Body of pancreas (tissue), 4 donors: ENCODE data around the gene CDC42BPA. TPM values are rescaled to one million over a fixed set of nuclear protein-coding genes. Genes with fewer than 3 reads are reported as not detected.

Experiments
- ATAC-seq: fragments of 150-250 bp; one replicate; pipeline ENCODE4 v1.9.1; 2016
- DNase-seq, 4 donors: peaks; one replicate each; pipeline ENCODE4 v3.0.0-alpha.2; 2019
- H3K27ac ChIP-seq, 4 donors: fragments of 200-600 bp; sonication (generic); 1 replicate in 3 of 4; 2 replicates in 1 of 4; pipeline versions ENCODE4 v1.5.1 to v1.6.1; 2016 to 2019; ENCODE audit warnings: mild to moderate bottlenecking in 1 of 4, mixed read lengths in 1 of 4, moderate library complexity in 1 of 4
- H3K27me3 ChIP-seq, 2 donors: fragments of 200-600 bp; sonication (generic); one replicate each; pipeline ENCODE4 v1.6.0; 2016; ENCODE audit warnings: mild to moderate bottlenecking in 1 of 2
- H3K36me3 ChIP-seq, 2 donors: fragments of 200-600 bp; sonication (generic); replicated peaks in 1 of 2; 2 replicates each; pipeline ENCODE4 v1.5.1; 2016; ENCODE audit warnings: low read depth in 2 of 2; ENCODE audit not compliant: insufficient read depth in 1 of 2
- H3K4me1 ChIP-seq: fragments of 200-600 bp; sonication (generic); one replicate; pipeline ENCODE4 v1.6.0; 2016
- H3K4me3 ChIP-seq, 2 donors: fragments of 200-600 bp; sonication (generic); 1 replicate in 1 of 2; 2 replicates in 1 of 2; pipeline ENCODE4 v1.5.1; 2016 to 2019
- H3K9me3 ChIP-seq, 3 donors: fragments of 200-600 bp; sonication (generic); 1 replicate in 2 of 3; 2 replicates in 1 of 3; pipeline ENCODE4 v1.5.1; 2016
- POLR2A ChIP-seq, 3 donors: fragments of 450-650 bp; IDR thresholded peaks; one replicate each; pipeline ENCODE4 v1.6.1; 2016; ENCODE audit warnings: antibody characterized with exemption in 3 of 3, mild to moderate bottlenecking in 2 of 3
- WGBS, 2 donors: methylation state at CpG; one replicate each; pipeline ENCODE4 v1.1.5; 2017; 5-methylcytosine and 5-hydroxymethylcytosine counted together
- intact Hi-C: fragments of 100-400 bp; cut with DNase I; formaldehyde crosslinking; loops from one replicate; pipeline ENCODE4 v1.15.1; 2023
- total RNA-seq, 2 donors: library from RNA; depleted of rRNA; stranded (reverse); fragments of >200 nt; gene quantifications; one replicate each; pipeline ENCODE4 v1.1.0, GENCODE V29; 2016
- TF ChIP-seq, protein P1 (sequence below), 7 experiments: fragments of 450-650 bp in 4 of 7; fragments of 200-600 bp in 3 of 7; sonication (generic) in 3 of 7; IDR thresholded peaks; one replicate each; pipeline ENCODE4 v1.5.1; 2016 to 2019; ENCODE audit warnings: antibody characterized with exemption in 7 of 7

Gene CDC42BPA
- total RNA-seq, 2 donors from 2014 or later = 35.9 to 37.6 TPM

DNA sequence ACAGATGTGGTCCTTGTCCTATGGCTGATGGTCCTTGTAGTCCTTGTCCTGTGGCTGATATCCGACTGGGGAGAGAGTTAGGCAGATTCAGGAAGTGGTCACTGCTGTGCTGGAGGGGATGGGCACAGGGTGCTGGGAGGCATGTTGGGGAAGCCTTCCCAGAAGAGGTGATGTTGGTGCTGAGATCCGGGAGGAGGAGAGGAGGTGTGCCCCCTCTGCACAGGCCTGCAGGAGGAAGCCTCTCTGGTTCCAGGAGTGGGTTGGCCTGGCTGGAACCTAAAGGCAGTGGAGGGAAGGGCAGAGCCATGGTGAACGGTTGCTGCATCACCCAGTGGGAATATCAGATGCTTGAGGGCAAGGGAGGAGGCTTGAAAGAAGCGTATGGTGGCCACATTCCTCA lies 363.5 kb downstream of the CDC42BPA start:
- intact Hi-C loops = no loop called here
- H3K4me3 ChIP-seq = no peak overlapping the region
- H3K36me3 ChIP-seq = no peaks in the 10 kb centered on the region
- TF ChIP-seq, protein P1, sequence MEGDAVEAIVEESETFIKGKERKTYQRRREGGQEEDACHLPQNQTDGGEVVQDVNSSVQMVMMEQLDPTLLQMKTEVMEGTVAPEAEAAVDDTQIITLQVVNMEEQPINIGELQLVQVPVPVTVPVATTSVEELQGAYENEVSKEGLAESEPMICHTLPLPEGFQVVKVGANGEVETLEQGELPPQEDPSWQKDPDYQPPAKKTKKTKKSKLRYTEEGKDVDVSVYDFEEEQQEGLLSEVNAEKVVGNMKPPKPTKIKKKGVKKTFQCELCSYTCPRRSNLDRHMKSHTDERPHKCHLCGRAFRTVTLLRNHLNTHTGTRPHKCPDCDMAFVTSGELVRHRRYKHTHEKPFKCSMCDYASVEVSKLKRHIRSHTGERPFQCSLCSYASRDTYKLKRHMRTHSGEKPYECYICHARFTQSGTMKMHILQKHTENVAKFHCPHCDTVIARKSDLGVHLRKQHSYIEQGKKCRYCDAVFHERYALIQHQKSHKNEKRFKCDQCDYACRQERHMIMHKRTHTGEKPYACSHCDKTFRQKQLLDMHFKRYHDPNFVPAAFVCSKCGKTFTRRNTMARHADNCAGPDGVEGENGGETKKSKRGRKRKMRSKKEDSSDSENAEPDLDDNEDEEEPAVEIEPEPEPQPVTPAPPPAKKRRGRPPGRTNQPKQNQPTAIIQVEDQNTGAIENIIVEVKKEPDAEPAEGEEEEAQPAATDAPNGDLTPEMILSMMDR (IDR thresholded peaks at IDR 0.05) = no peak
- TF ChIP-seq POLR2A (IDR thresholded peaks at IDR 0.05) = no peak
- H3K27ac ChIP-seq = no peak overlapping the region
- no peak for DNase-seq
- no peak for ATAC-seq
- H3K9me3 ChIP-seq = no peaks in the 10 kb centered on the region
- WGBS, 2 donors = 89 to 95% methylated on average over 3 to 4 of the region's 4 CpGs
- peaks cover 73% of the 10 kb centered on the region for H3K4me1 ChIP-seq
- no peaks in the 10 kb centered on the region for H3K27me3 ChIP-seq

DNA sequence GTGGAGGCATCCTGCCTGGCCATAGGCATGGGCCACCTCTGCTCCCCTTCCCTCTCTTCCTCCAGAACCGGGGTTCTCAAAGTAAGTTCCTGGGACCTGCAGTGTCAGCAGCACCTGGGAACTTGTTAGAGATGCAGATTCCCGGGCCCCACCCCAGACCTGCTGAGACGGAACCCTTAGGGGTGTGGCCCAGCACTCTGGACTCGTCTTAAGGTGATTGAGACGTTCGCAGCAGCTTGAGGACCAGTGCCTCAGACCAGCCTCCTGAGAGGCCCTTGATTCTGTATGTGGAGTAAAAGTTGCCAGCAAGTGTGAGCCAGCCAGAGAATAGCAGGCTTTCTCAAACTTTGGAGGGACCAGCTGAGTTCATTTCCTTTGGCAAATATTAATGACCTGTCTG lies 364.0 kb downstream of the CDC42BPA start:
- Histone ChIP-seq H3K27ac (no peak overlapping the region), H3K4me1 (peaks cover 74% of the 10 kb centered on the region), H3K4me3 (no peak overlapping the region), H3K36me3 (no peaks in the 10 kb centered on the region), H3K9me3 (no peaks in the 10 kb centered on the region), H3K27me3 (no peaks in the 10 kb centered on the region)
- no peak for DNase-seq
- 60 to 79% methylated on average over 3 to 6 of the region's 6 CpGs for WGBS, 2 donors
- TF ChIP-seq POLR2A (IDR thresholded peaks at IDR 0.05) = no peak
- TF ChIP-seq, protein P1 (IDR thresholded peaks at IDR 0.05) = no peak
- ATAC-seq = no peak
- intact Hi-C loops = no loop called here

DNA sequence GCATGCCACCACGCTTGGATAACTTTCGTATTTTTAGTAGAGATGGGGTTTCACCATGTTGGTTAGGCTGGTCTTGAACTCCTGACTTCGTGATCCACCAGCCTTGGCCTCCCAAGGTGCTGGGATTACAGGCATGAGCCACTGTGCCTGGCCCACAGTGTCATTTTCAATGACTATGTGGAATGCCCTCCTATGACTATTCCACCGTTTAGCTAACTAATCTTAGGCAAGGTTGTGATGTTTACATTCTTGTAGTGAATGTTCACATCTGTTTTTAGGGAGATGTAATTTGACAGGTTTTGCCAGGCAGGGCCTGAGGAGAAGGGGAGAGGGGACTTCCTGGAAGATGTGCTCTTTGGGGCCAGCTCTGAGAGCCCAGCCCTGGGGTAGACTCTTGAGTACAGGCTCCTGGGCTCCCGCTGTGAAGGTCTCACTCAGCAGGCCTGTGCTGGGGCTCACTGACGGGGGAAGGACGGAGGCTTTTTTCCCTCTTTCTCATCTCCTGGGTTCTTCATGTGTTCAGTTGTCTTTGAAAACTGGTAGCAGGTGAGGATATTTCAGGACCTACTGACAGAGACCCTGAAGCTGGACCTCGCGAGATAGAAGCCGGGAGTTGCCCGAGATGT lies 365.0 kb downstream of the CDC42BPA start:
- Histone ChIP-seq H3K27me3 (no peaks in the 10 kb centered on the region), H3K36me3 (no peaks in the 10 kb centered on the region), H3K4me1 (peaks cover 74% of the 10 kb centered on the region), H3K4me3 (no peak overlapping the region), H3K9me3 (no peaks in the 10 kb centered on the region), H3K27ac (no peak overlapping the region)
- intact Hi-C loops = no loop called here
- peak; percentile 18 for ATAC-seq
- no peak for DNase-seq
- WGBS, 2 donors = 81 to 89% methylated on average over 11 of the region's 11 CpGs
- TF ChIP-seq, protein P1 (IDR thresholded peaks at IDR 0.05) = no peak
- no peak for TF ChIP-seq POLR2A (IDR thresholded peaks at IDR 0.05)

DNA sequence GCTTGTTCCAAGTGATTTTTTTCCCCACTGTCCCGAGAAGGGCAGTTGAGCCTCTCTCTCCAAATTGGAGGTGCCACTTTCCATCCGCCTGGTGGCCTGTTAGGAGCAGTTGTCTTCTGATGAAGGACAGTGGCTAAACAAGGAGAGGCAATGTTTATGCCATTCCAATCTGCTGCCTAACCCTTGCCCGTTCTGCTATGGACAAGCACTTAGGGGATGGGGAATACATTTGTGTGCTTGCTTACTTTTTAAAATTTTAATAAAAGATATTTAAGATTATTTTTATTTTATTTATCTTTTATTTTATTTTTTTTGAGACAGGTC lies 366.2 kb downstream of the CDC42BPA start:
- WGBS, 2 donors = 90 to 94% methylated on average over 3 of the region's 3 CpGs
- H3K36me3 ChIP-seq = no peaks in the 10 kb centered on the region
- intact Hi-C loops = no loop called here
- ATAC-seq (no peak), DNase-seq (no peak)
- TF ChIP-seq POLR2A (IDR thresholded peaks at IDR 0.05) = no peak
- TF ChIP-seq, protein P1 (IDR thresholded peaks at IDR 0.05) = no peak
- H3K9me3 ChIP-seq = no peaks in the 10 kb centered on the region
- no peak overlapping the region for H3K4me3 ChIP-seq
- H3K4me1 ChIP-seq = peaks cover 73% of the 10 kb centered on the region
- no peaks in the 10 kb centered on the region for H3K27me3 ChIP-seq
- H3K27ac ChIP-seq = no peak overlapping the region
